Hippocampal formation (tissue), 2 donors: ENCODE data around the gene PLCG2.
"Not testable (repeated sequence)": the region's sequence is repeated elsewhere in the genome, so short reads cannot be mapped to it uniquely, and the experiment has no call there.

Experiments used
- DNase-seq, 2 donors: peaks; one replicate each; lab custom pipeline; 2025; lab: John Stamatoyannopoulos, UW

PLCG2 gene

DNA sequence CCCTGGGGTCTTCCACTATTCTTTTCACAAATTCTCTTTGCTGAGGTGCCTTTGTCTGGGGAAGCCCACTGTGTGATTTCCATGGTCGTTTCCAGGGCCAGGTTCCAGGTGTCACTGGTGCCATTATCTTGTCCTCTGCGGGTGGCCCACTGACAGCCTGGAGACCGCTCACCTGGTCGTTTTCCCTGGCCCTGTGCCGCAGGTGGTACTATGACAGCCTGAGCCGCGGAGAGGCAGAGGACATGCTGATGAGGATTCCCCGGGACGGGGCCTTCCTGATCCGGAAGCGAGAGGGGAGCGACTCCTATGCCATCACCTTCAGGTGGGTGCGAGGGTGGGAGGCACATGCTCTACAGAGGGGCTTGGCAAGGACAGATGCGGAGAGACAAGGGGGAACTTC, 133.3 kb downstream of the PLCG2 start:
- no peak for DNase-seq

DNA sequence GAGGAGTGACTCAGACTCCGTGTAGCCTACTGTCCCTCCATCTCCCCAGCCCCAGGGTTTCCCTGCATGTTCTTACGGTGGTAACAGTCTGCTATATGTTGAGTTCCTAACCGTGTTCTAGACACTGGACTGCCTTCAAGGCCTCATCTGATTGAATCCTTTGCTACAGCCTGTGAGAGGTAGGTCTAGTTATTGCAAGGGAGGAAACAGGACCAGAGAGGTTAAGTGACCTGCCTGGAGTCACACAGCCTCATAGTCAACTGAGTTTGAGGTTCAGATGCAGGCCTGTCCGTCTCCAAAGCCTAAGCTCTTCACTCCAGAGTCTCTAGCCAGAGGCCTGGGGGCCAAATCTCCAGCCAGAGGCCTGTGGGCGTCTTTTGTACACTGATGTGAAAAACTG, 134.1 kb downstream of the PLCG2 start:
- DNase-seq = no peak

GRCh38 chr16:81917375-81917774, 138.3 kb downstream of the PLCG2 start:
- no peak for DNase-seq

- no peak for DNase-seq
Observed at GRCh38 chr16:81918927-81919326, 139.8 kb downstream of the PLCG2 start.

DNA sequence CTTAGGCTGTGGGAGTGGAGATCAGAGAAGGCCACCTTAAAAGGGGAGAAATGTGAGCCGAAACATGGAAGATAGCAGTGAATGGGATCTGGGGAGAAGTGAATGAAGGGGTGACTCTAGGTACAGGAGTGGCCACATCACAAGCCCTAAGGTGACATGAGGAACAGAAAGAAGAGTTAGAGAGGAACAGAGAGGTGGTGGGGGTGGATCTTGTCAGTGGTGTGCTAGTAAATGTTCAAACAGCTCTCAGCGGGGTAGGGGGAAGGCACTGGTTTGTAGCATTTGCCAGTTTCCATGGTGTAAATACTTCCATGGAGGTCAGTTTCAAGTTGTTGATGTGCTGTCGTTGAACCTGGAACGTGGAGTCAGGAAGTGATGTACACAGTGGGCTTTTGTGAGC, 141.4 kb downstream of the PLCG2 start:
- DNase-seq = no peak

GRCh38 chr16:81921085-81921814, 142.2 kb downstream of the PLCG2 start:
- no peak for DNase-seq

DNA sequence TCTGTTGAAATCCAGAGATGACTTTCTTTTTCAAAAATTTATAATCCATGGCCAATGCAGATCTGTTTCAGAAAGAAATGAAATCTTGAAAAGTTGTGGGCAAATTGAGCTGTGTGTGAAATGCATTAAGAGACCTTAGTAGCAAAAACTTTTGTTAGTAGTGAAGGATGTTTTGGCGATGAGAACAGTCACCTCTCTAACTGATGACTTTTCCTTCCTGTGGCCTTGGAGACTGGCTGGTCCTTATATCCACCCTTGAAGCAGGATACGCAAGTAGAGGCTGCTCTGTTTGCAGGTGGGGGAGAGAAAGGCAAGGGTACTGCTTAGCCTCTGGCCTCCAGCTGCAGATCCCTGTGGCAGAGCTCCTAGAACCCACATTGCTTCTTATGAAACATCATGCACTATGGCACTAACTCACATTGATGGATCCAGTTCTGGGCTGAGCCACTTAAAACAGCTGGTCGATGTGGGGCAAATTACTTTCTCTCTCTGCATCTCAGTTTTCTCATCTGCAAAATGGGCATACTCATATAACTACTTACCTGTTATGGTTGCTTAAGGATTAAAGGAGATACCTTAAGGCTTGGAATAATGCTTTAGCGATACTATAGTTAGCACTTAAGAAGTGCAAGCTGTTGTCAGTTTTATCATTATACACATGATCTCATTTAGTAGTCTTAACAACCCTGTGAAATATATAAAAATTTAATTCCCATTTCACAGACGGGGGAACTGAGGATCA, 142.9 kb downstream of the PLCG2 start:
- no peak for DNase-seq

- DNase-seq = no peak
Observed at GRCh38 chr16:81923296-81923695, 144.2 kb downstream of the PLCG2 start.

- no peak for DNase-seq
Observed at GRCh38 chr16:81925016-81925415, 145.9 kb downstream of the PLCG2 start.

DNA sequence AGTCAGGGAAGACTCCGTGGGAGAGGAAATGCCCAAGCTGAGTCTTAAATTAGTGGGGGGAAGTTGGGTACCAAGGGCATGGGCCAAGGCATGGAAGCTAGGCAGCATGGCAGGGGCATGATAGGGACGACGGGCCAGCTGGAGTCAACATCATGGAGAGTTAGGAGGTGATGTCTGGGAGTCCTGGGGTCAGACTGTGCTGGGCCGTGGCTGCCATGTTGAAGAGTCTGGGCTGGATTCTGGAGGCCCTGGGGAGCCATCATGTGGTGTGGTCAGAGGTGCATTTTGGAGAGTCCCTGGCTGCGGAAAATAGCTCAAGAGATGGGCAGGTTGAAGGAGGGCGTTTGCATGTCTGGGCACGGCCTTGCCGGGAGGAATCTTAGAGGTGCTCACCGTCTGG, 146.9 kb downstream of the PLCG2 start:
- DNase-seq = no peak

- no peak for DNase-seq
Observed at GRCh38 chr16:81927561-81928185, 148.6 kb downstream of the PLCG2 start.

DNA sequence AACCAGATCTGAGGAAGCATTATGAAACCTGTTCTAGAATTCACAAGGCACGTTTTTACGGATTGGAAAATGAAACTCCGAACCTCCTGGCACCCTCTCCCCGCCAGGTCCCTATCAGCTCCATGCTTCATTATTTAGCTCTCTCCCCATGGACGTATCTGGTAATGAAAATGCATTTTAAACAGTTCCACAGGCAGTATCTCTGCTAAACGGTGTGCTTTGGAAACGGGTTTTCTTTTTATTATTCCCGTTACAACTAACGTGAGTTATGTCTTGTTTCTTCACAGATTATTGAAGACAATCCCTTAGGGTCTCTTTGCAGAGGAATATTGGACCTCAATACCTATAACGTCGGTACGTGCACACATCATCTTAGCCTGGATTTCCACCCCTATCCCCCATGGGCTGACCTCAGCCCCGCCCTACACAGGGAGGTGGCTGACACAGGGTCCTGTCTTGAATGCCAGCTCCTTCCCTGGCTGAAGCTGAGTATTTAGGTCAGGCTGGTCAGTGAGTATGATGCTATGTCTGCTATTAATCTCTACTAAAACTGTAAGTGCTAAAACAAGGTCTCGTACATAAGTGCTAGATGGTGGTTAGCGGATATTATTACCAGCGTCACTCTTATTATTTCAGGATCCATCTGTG, 149.3 kb downstream of the PLCG2 start:
- DNase-seq = no peak

- no peak for DNase-seq
Observed at GRCh38 chr16:81928975-81929374, 149.9 kb downstream of the PLCG2 start.

DNA sequence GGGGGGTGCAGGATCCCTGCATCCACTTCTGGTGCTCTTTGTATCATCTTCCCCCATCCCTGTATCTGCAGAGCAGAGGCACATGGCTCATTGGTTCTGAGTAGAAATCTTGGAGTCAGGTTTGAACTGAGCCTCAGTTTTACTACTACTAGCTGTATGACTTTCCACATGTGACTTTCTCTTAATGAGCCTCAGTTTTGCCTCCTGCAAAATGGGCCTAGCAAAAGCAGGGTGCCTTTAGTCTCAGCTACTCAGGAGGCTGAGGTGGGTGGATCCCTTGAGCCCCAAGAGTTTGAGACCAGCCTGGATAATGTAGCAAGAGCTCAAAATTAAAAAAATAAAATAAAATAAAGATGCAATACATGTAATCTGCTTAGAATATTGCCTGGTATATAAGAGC, 150.8 kb downstream of the PLCG2 start:
- no peak for DNase-seq

DNA sequence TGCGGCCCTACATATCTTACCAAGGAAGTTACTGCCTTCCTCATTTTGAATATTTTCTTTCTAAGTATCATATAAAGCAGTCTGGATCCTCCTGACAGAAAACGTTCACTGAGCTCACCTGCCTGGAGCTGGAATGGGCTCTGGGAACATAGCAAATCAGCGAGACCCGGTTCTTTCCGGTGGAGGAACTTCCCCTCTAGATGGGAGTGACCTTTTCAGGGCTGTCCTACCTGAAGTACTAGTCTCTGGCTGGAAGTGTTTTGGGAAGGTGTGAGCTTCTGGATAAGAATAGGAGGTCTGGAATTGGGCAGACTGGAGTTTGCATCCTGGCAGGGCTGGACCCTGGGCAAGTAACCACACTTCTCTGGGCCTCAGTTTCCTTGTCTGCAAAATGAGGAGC, 152.8 kb downstream of the PLCG2 start:
- DNase-seq = no peak

DNA sequence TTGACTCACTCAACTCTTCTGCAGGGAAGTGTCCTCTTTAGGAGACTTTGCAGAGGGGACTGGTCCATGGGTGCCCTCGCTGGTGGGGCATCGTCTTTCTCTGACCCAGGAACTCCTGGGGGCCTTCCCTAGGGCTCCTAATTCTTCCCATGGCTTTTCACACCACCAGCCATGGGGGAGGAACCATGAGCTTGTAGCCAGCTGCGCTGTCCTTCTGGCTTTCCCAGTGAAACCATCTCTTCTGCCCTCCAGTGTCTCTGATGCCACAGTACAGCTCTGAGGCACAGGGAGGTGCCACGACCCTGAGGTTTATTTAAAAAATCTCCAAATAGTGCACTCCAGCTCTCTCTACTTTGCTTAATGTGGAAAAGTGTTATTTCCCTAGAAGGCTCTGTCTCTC, 153.6 kb downstream of the PLCG2 start:
- no peak for DNase-seq

DNA sequence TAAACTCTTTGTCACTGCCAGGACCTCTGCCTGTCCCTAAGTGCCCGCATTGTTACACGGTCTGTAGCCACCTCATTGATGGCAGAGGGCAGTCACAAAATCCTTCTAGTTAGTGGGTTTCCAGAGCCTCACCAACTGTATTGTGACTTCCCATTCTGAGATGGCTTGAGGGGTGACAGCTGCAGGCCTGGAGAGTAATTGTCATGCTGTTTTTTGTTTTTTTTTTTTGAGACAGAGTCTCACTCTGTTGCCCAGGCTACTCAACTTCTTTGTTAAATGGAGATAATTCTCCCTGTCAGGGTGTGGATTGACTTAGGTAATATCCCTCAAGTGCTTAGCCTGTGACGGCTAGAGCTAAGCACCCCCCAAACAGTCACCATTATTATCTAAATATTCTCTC, 154.3 kb downstream of the PLCG2 start:
- no peak for DNase-seq

GRCh38 chr16:81934711-81935110, 155.6 kb downstream of the PLCG2 start:
- not testable (repeated sequence) for DNase-seq

DNA sequence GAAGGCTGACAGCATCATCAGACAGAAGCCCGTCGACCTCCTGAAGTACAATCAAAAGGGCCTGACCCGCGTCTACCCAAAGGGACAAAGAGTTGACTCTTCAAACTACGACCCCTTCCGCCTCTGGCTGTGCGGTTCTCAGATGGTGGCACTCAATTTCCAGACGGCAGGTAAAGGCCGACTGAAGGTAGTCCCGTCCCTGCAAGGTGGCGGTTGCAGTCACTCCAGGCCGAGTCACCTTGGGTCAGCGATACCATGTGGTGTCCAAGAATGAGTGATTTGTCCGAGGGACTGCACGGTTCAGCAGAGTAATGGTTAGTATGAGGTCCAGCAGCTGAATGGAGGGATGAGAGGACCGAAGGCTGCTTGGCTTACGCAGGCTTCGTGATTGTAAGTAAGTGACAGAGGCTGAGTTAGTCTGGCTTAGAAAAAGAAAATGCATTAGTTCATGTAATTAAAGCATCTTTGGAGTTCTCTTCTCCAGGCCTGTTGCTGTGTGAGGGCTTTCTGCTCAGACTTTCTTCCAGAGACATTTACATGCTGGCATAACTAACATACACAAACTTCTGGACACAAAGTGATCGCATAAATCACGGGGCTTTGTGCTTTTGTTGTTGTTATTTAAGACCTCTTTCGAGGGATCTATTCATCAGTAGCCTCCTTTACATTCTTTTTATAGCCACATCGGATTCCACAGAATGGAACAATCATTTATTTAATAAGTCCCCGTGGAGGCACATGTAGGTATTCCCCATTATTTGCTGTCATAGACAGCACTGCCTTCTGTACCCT, 157.3 kb downstream of the PLCG2 start:
- no peak for DNase-seq

DNA sequence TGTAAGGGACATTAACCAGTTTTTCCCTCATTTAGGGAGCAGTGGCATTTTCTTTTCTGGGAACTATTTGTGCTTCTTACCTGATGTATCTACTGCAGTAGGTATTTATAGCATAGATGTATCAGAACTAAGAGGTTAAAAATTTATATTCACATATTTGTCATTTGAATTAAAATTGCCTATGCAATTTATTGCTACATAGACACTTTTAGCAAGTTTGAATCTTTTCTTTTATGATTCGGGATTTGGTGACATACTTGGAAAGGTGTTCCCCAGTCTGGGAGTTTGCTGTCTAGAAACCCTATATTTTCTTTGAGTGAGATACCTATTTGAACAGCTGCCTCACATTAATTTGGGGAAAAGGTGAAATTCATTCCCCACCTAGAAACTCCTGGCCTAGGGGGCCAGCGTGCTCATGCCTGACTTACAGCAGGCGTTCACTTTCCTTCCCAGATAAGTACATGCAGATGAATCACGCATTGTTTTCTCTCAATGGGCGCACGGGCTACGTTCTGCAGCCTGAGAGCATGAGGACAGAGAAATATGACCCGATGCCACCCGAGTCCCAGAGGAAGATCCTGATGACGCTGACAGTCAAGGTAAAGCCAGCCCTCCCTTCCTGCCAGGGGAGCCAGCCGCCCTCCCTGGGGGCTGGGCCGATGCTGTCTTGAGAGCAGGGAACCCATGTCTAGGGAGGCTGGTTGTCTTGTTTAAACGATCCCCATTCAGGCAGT, 158.4 kb downstream of the PLCG2 start:
- DNase-seq = no peak
